ENCODE results near the gene NSMF.

NSMF gene

GRCh38 chr9:137434498-137435380, 24.4 kb downstream of the NSMF start:
- TF ChIP-seq GATA1 (IDR thresholded peaks at IDR 0.05; ENCODE audit: low read depth, low read length) (no peak), POLR2A (IDR thresholded peaks at IDR 0.05; ENCODE audit: low read length) (no peak)
- DNase-seq = no peak

GRCh38 chr9:137433916-137434431, 25.2 kb downstream of the NSMF start:
- TF ChIP-seq GATA1 (IDR thresholded peaks at IDR 0.05; ENCODE audit: low read depth, low read length) = no peak
- TF ChIP-seq POLR2A (IDR thresholded peaks at IDR 0.05; ENCODE audit: low read length) = no peak
- DNase-seq = no peak

DNA sequence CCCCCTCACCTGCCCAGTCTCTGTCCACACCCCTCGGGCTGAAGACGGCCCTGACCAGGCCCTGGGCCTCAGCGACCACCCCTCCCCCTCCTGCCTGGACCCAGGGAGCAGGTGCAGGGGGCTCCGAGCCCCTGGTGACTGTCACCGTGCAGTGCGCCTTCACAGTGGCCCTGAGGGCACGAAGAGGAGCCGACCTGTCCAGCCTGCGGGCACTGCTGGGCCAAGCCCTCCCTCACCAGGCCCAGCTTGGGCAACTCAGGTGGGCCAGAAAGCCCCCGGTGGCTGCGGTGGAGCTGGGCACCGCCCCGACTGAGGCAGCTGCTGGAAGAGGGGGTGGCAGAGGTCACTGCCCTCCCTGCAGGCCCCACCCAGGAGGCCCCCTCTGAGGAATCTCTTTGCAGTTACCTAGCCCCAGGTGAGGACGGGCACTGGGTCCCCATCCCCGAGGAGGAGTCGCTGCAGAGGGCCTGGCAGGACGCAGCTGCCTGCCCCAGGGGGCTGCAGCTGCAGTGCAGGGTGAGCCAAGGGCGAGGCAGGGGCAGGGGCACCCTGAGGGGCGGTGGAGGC, 25.7 kb downstream of the NSMF start:
- no peak for DNase-seq

DNA sequence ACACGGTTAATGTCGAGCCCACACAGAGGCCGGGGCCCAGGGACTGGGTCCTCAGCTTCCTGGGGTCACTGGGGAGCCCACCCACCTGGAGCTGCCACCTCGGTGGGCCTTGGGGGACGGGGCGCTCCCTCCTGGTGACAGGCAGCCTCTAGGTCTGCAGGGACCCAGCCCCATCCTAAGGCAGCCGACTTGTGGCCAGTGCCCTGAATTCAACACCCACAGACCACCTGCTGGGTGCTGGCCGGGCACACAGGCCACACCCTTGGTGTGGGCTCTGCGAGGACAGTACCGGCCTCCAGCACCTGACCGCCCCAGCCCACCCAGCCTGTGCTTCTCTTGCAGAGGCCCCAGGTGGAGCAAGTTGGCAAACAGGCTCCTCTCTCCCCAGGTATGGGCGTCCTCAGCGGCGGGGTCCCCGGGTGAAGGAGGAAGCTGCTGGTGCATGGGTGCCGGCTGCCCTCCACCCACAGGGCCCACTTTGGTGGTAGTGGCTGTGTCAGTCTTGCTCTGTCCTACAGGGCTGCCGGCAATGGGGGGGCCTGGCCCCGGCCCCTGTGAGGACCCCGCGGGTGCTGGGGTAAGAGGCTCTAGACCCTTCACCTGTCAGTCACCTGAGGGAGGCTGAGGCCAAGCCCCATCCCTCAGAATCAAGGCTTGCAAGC, 26.3 kb downstream of the NSMF start:
- no peak for DNase-seq
- no peak for TF ChIP-seq POLR2A (IDR thresholded peaks at IDR 0.05; ENCODE audit: low read length)
- TF ChIP-seq GATA1 (IDR thresholded peaks at IDR 0.05; ENCODE audit: low read depth, low read length) = no peak

More for the DNA sequence above, 25.7 kb downstream of the NSMF start:
- TF ChIP-seq POLR2A (IDR thresholded peaks at IDR 0.05; ENCODE audit: low read length) = no peak
- no peak for TF ChIP-seq GATA1 (IDR thresholded peaks at IDR 0.05; ENCODE audit: low read depth, low read length)

DNA sequence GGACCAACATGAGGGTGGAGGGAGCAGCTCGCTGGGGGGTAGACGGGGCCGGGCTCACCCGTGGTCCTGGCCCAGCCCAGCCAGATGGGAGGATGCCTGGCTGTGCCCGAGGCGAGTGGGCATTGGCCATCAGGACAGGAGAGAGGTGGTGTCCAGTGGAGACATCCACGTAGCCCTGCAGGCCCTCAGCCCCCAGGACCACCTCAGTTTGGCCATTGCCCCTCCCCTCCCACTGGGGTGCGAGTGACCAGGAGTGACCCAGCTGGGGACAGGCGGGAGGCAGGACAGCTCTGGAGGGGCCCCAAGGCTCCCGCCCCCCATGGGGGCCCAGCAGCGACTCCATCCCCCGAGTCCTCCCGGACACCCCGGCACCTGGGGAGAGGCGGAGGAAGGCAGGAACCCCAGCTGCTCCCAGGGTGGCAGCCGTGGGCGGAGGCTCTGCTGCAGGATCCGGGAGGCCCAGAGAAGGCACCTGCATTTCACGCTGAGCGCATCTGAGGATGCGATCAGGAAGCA, 27.7 kb downstream of the NSMF start:
- no peak for DNase-seq

GRCh38 chr9:137430723-137431415, 28.3 kb downstream of the NSMF start:
- no peak for DNase-seq
- TF ChIP-seq POLR2A (IDR thresholded peaks at IDR 0.05; ENCODE audit: low read length) = no peak
- TF ChIP-seq GATA1 (IDR thresholded peaks at IDR 0.05; ENCODE audit: low read depth, low read length) = no peak

More for the DNA sequence above, 27.7 kb downstream of the NSMF start:
- TF ChIP-seq POLR2A (IDR thresholded peaks at IDR 0.05; ENCODE audit: low read length) = no peak

GRCh38 chr9:137429974-137430722, 29.0 kb downstream of the NSMF start:
- no peak for TF ChIP-seq GATA1 (IDR thresholded peaks at IDR 0.05; ENCODE audit: low read depth, low read length)
- no peak for TF ChIP-seq POLR2A (IDR thresholded peaks at IDR 0.05; ENCODE audit: low read length)
- DNase-seq = peak in 1 of 2 experiments; percentile 16

DNA sequence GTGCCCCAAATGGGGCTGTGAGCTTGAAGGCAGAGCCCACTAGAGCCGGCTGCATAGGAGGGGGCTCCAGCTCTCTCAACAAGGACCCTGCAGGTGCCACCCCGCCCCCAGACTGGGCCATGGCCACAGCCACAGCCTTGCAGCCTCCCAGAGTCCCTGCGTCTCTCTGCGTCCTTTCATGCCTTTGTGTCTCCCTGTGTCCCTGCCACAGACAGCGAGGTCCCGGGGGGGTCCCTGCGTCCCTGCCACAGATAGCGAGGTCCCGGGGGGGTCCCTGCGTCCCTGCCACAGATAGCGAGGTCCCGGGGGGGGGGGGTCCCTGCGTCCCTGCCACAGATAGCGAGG, 29.6 kb downstream of the NSMF start:
- TF ChIP-seq GATA1 (IDR thresholded peaks at IDR 0.05; ENCODE audit: low read depth, low read length) = no peak
- TF ChIP-seq POLR2A (IDR thresholded peaks at IDR 0.05; ENCODE audit: low read length) = no peak
- DNase-seq = no peak

DNA sequence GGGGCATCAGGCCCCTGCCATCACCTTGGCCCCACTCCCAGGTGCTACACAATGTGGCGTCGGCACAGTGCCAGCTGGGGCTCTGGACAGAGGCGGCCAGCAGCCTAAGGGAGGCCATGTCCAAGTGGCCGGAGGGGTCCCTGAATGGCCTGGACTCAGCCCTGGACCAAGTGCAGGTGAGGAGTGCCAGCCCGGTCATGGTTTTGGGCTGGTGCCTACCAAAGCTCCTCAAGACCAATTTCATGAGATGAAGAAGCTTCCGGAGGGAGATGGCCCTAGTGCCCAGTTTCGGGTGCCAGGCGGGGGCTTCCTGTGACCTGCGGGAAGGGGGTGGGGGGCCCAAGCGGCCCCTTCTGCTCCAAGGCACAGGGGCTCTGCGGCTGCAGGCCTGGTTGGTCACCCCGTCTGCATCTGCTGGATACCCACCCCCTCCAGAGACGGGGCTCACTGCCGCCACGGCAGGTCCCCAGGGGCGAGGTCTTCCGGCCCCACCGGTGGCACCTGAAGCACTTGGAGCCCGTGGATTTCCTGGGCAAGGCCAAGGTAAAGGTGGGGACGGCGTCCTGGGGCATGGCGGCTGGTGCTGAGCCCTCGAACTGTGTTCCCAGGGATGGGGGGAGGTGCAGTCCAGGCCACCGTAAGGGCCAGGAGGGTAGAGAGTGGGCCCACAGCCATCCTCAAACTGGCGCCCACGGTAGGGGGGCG, 30.1 kb downstream of the NSMF start:
- TF ChIP-seq POLR2A (IDR thresholded peaks at IDR 0.05; ENCODE audit: low read length) (no peak), GATA1 (IDR thresholded peaks at IDR 0.05; ENCODE audit: low read depth, low read length) (no peak)
- no peak for DNase-seq

DNA sequence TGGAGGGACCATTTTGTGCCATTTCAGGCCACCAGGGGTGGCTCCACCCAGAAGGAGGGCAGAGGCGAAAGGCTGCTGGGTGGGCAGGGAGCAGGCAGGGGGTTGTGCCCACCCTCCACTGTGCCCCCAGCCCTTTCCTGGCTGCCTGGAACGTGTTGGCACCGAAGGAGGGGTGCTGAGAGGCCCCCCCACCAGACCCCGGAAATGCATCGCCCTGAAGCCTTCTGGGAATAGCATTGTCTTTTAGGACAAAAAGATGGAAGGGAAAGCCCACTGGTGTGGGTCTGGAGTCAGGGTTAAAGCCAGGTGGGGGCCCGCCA, 30.9 kb downstream of the NSMF start:
- TF ChIP-seq POLR2A (IDR thresholded peaks at IDR 0.05; ENCODE audit: low read length) (no peak), GATA1 (IDR thresholded peaks at IDR 0.05; ENCODE audit: low read depth, low read length) (no peak)
- no peak for DNase-seq

DNA sequence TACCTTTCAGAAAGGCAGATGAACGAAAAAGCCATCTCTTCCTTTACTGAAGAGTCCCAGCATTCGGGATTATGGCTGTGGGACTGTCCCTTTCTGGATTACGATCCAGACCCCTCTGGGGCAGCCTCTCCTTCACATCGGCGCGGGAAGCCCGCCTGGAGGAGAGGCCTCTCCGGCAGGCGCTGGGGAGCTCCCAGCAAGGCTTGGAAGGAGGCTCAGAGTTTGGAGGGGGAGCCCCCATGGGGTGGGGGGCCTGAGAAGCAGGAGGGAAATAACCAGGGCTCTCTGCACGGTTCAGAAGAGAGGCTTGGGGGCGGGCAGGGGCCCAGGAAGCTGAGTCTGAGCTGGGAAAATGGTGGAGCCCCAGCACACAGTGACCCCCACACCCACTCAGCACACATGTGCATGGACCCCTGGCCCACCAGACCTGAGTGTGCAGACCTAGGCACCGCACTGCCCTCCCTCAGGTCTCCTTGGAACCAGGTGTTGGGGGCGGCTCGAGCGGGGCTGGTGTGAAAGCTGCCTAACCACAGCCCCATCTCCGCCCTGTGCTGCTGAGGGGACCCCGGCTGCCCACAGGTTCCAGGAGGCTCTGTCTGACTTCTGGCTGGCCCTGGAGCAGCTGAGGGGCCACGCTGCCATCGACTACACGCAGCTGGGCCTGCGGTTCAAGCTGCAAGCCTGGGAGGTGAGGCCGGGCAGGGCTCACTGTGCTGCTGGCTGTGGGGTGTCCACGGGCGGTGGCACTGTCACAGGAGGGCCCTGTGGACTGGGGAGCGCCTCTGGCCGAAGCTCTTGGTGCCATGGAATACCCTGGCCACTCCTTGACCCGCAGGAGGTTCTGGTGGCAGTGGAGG, 31.5 kb downstream of the NSMF start:
- no peak for TF ChIP-seq GATA1 (IDR thresholded peaks at IDR 0.05; ENCODE audit: low read depth, low read length)
- no peak for TF ChIP-seq POLR2A (IDR thresholded peaks at IDR 0.05; ENCODE audit: low read length)
- no peak for DNase-seq

Measured in erythroblast (primary cell).